HepG2 (cell line): Measurements from ENCODE around the gene SCN8A. TPM values are rescaled to one million over a fixed set of nuclear protein-coding genes. Genes with fewer than 3 reads are reported as not detected.

Experiments used
- ATF7 ChIP-seq, 2 experiments: fragments of 450-650 bp in 1 of 2; sonication (generic) in 1 of 2; formaldehyde crosslinking in 1 of 2; IDR thresholded peaks; 2 replicates each; pipeline versions ENCODE4 v1.4.0 to v1.6.1; 2016 to 2020; ENCODE audit warnings: antibody characterized with exemption in 1 of 2, mild to moderate bottlenecking in 1 of 2, missing genetic modification reagents in 1 of 2
- GABPA ChIP-seq, 2 experiments: IDR thresholded peaks; 2 replicates each; pipeline ENCODE4 v1.6.1; 2011 to 2016; ENCODE audit warnings: low read depth in 2 of 2, low read length in 1 of 2, missing biosample characterization in 1 of 2, missing genetic modification characterization in 1 of 2
- NONO ChIP-seq, 2 experiments: fragments of 450-650 bp in 1 of 2; sonication (generic) in 1 of 2; formaldehyde crosslinking in 1 of 2; IDR thresholded peaks in 1 of 2; conservative IDR thresholded peaks in 1 of 2; 2 replicates each; pipeline versions ENCODE4 v1.6.1 to v1.8.0; 2017 to 2022; ENCODE audit warnings: mild to moderate bottlenecking in 1 of 2, missing genetic modification reagents in 1 of 2, moderate library complexity in 1 of 2
- SNRNP70 ChIP-seq: fragments of 200-400 bp; formaldehyde crosslinking; IDR thresholded peaks from 2 replicates; pipeline ENCODE4 v1.6.1; 2017; ENCODE audit warnings: mild to moderate bottlenecking, low read depth, low read length, moderate library complexity
- ZSCAN21 ChIP-seq: sonication (generic); formaldehyde crosslinking; IDR thresholded peaks from 2 replicates; pipeline ENCODE4 v1.8.0; 2022; ENCODE audit warnings: mild to moderate bottlenecking, missing genetic modification reagents, moderate library complexity, borderline replicate concordance
- ZSCAN9 ChIP-seq: IDR thresholded peaks from 2 replicates; pipeline ENCODE4 v1.6.1; 2016; ENCODE audit warnings: borderline replicate concordance
- polyA plus RNA-seq, 8 experiments: library from polyadenylated mRNA; depleted of rRNA in 3 of 8; stranded (reverse) in 7 of 8; unstranded in 1 of 8; fragments of >200 nt; fragmentation: Illumina TruSeq in 4 of 8; extraction: Trizol in 4 of 8; gene quantifications; 2 replicates each; pipeline versions ENCODE4 v1.2.1 to v1.2.3, GENCODE V29; 2011 to 2016; ENCODE audit warnings: low read depth in 4 of 8, missing spikeins in 1 of 8, mixed read lengths in 1 of 8; ENCODE audit not compliant: insufficient read depth in 1 of 8
- total RNA-seq, 5 experiments: library from RNA; depleted of rRNA; stranded (reverse); fragments of >200 nt; fragmentation: Illumina TruSeq; extraction: Trizol; gene quantifications; 2 replicates each; pipeline ENCODE4 v1.2.3, GENCODE V29; 2016; ENCODE audit warnings: low read depth in 1 of 5
- TF ChIP-seq, protein P1 (sequence below): sonication (generic); formaldehyde crosslinking; IDR thresholded peaks from 2 replicates; pipeline ENCODE4 v1.5.1; 2020; ENCODE audit warnings: missing genetic modification reagents, mild to moderate bottlenecking, borderline replicate concordance
- TF ChIP-seq, protein P2 (sequence below): sonication (generic); formaldehyde crosslinking; IDR thresholded peaks from 2 replicates; pipeline ENCODE4 v1.4.0; 2020; ENCODE audit warnings: missing genetic modification reagents
- TF ChIP-seq, protein P3 (sequence below): sonication (generic); formaldehyde crosslinking; IDR thresholded peaks from 2 replicates; pipeline ENCODE4 v1.4.0; 2020; ENCODE audit warnings: missing genetic modification reagents

SCN8A gene
- total and polyA plus RNA-seq, 2 of the 13 experiments (the other 11 are each of a cell fraction or from before 2014, with no cell fraction given) = 0.57 to 1.4 TPM

DNA sequence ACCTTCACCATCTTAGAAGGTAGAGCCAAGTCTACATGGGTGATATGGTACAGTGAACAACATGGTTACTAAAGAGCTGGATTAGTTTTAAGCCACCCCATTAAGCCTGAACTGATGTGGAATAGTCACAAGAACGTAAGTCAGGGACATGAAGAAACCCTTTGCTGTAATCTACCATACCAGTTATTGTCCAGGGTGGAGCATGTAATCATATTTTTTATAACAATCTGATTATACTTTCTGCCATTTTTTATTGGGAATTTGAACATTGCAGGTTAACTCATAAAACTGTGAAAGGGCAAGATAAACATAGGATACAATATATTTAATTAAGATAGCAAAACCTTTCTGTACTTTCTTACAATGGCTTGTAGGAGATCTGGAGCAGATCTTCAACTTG lies 153.9 kb downstream of the SCN8A start (continued):
- TF ChIP-seq ZSCAN21 (no peak), SNRNP70 (no peak), NONO (IDR thresholded peaks at IDR 0.05) (no peak), NONO (CRISPR knock-in tag; conservative IDR thresholded peaks at IDR 0.05) (no peak), GABPA (IDR thresholded peaks at IDR 0.05; ENCODE audit: low read depth, low read length) (no peak), GABPA (CRISPR knock-in tag; IDR thresholded peaks at IDR 0.05; ENCODE audit: low read depth) (no peak), ATF7 (IDR thresholded peaks at IDR 0.05) (no peak), ATF7 (CRISPR knock-in tag; IDR thresholded peaks at IDR 0.05) (no peak), ZSCAN9 (CRISPR knock-in tag) (no peak)
- TF ChIP-seq, protein P1, sequence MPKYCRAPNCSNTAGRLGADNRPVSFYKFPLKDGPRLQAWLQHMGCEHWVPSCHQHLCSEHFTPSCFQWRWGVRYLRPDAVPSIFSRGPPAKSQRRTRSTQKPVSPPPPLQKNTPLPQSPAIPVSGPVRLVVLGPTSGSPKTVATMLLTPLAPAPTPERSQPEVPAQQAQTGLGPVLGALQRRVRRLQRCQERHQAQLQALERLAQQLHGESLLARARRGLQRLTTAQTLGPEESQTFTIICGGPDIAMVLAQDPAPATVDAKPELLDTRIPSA = no peak
- TF ChIP-seq, protein P2, sequence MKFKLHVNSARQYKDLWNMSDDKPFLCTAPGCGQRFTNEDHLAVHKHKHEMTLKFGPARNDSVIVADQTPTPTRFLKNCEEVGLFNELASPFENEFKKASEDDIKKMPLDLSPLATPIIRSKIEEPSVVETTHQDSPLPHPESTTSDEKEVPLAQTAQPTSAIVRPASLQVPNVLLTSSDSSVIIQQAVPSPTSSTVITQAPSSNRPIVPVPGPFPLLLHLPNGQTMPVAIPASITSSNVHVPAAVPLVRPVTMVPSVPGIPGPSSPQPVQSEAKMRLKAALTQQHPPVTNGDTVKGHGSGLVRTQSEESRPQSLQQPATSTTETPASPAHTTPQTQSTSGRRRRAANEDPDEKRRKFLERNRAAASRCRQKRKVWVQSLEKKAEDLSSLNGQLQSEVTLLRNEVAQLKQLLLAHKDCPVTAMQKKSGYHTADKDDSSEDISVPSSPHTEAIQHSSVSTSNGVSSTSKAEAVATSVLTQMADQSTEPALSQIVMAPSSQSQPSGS (CRISPR knock-in tag) = no peak
- TF ChIP-seq, protein P3, sequence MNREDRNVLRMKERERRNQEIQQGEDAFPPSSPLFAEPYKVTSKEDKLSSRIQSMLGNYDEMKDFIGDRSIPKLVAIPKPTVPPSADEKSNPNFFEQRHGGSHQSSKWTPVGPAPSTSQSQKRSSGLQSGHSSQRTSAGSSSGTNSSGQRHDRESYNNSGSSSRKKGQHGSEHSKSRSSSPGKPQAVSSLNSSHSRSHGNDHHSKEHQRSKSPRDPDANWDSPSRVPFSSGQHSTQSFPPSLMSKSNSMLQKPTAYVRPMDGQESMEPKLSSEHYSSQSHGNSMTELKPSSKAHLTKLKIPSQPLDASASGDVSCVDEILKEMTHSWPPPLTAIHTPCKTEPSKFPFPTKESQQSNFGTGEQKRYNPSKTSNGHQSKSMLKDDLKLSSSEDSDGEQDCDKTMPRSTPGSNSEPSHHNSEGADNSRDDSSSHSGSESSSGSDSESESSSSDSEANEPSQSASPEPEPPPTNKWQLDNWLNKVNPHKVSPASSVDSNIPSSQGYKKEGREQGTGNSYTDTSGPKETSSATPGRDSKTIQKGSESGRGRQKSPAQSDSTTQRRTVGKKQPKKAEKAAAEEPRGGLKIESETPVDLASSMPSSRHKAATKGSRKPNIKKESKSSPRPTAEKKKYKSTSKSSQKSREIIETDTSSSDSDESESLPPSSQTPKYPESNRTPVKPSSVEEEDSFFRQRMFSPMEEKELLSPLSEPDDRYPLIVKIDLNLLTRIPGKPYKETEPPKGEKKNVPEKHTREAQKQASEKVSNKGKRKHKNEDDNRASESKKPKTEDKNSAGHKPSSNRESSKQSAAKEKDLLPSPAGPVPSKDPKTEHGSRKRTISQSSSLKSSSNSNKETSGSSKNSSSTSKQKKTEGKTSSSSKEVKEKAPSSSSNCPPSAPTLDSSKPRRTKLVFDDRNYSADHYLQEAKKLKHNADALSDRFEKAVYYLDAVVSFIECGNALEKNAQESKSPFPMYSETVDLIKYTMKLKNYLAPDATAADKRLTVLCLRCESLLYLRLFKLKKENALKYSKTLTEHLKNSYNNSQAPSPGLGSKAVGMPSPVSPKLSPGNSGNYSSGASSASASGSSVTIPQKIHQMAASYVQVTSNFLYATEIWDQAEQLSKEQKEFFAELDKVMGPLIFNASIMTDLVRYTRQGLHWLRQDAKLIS (CRISPR knock-in tag) = no peak
